ENCODE measurements around the gene MAGEA2.
"Not testable (repeated sequence)": the region's sequence is repeated elsewhere in the genome, so short reads cannot be mapped to it uniquely, and the experiment has no call there.

The MAGEA2 gene

GRCh38 chrX:152706500-152706899, 47.1 kb downstream of the MAGEA2 start:
- not testable (repeated sequence) for DNase-seq

- not testable (repeated sequence) for DNase-seq
Measured at GRCh38 chrX:152700390-152700789, 53.3 kb downstream of the MAGEA2 start.

Measured in C1 segment of cervical spinal cord (tissue), 14 donors.